ENCODE data around the gene SEC24B.
"Not testable (repeated sequence)": the region's sequence is repeated elsewhere in the genome, so short reads cannot be mapped to it uniquely, and the experiment has no call there.

Gene SEC24B

DNA sequence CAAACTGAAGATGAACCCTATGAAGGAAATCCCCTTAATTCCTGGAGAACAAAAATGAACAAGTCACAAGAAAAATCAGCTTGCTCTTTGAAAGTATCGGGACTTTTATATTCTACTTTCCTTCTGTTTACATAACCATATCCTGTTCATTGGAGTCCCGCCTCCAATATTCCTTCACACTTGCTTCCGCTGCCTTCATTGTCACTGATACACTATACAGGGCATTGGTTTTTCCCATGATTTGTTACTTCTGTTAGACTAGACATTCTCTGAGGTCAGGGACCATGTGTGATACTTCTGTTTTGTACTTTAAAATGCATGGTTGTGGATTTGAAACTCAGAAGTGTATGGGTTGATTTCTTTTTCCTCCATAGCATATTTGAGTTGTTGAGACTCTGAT, 145.2 kb downstream of the SEC24B start:
- no peak for DNase-seq (ENCODE audit: low spot score)

DNA sequence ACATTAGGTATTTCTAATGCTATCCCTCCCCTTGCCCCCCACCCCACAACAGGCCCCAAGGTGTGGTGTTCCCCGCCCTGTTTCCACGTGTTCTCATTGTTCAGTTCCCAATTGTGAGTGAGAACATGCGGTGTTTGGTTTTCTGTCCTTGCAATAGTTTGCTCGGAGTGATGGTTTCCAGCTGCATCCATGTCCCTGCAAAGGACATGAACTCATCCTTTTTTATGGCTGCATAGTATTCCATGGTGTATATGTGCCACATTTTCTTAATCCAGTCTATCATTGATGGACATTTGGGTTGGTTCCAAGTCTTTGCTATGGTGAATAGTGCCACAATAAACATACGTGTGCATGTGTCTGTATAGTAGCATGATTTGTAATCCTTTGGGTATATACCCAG, 146.4 kb downstream of the SEC24B start:
- not testable (repeated sequence) for DNase-seq (ENCODE audit: low spot score)

GRCh38 chr4:109588176-109588575, 154.6 kb downstream of the SEC24B start:
- no peak for DNase-seq (ENCODE audit: low spot score)

- no peak for DNase-seq (ENCODE audit: low spot score)
Measured at GRCh38 chr4:109589119-109589518, 155.5 kb downstream of the SEC24B start.

DNA sequence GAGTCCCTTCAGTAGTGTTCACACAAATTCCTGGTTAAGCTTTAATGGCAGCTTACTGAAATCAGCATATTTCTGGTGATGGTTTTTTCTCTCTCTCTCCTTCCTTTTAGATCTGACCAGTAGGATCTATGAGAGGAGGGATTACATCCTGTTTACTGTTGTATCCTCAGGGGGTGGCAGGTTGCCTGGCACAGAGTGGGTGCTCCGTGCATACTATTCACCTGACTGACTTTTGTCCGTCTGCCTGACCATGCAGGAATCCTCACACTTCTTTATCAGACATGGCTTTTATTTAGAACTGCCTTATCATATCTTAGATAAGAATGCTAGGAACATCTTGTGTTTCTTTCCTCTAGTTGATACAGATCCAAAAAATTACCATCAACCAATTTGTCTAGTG, 156.0 kb downstream of the SEC24B start:
- no peak for DNase-seq (ENCODE audit: low spot score)
